ENCODE data around the gene CADM2. TPM values are rescaled to one million over a fixed set of nuclear protein-coding genes. Genes with fewer than 3 reads are reported as not detected.

The CADM2 gene
- total and polyA plus RNA-seq, 2 donors (not counting 3 experiments of a cell fraction or from before 2014, with no cell fraction given), result not detected

DNA sequence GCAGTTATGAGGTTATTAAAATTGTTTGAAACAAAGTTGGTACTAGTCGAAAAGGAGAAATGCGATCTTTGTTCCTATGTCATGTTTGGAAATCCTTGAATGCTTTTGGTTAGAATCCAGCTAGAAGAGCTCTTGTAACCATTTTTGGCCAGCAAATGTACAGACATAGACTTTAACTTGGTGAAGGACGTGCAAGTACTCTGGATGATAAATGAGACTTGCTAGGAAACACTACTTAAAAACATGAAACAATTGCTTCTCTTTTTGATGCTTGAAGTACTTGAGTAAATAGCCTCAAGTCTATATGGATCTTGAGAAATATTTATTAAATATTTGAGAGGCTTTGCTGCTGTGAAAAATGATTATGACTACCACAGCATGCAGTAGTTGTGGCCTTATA, 95.8 kb downstream of the CADM2 start:
- Histone ChIP-seq H3K9me3 (replicated peaks; ENCODE audit: control insufficient read depth, insufficient read depth, low read length) (no peaks in the 10 kb centered on the region), H2AFZ (ENCODE audit: low read depth, low read length) (no peak overlapping the region), H4K20me1 (replicated peaks; ENCODE audit: control insufficient read depth, extremely low read depth, insufficient read depth, low read length) (no peaks in the 10 kb centered on the region), H3K27me3 (ENCODE audit: control insufficient read depth in 2 of 2, insufficient read depth in 2 of 2, low read length in 2 of 2) (no peaks in the 10 kb centered on the region), H3K9me1 (replicated peaks; ENCODE audit: control insufficient read depth, extremely low read depth, insufficient read depth, low read length) (no peaks in the 10 kb centered on the region), H3K79me2 (ENCODE audit: control insufficient read depth, insufficient read depth, low read length) (no peaks in the 10 kb centered on the region), H3K9ac (replicated peaks; ENCODE audit: extremely low read depth, insufficient read depth, low read length) (no peak overlapping the region), H3K36me3 (ENCODE audit: control insufficient read depth in 2 of 2, extremely low read depth in 1 of 2, insufficient read depth in 2 of 2, low read length in 2 of 2) (no peaks in the 10 kb centered on the region), H3K4me2 (ENCODE audit: insufficient read depth, low read length) (no peak overlapping the region), H3K4me1 (ENCODE audit: control insufficient read depth, extremely low read depth, insufficient read depth, low read length) (no peaks in the 10 kb centered on the region), H3K27ac (ENCODE audit: insufficient read depth, low read depth, low read length) (no peak overlapping the region), H3K4me3 (replicated peaks in 1 of 3; ENCODE audit: insufficient read depth in 1 of 3, low read depth in 1 of 3, low read length in 3 of 3) (no peak overlapping the region)
- intact Hi-C loops (cut with micrococcal nuclease), result no loop called here
- DNase-seq (ENCODE audit: low read depth, low spot score), result no peak
- no TSS peak for BruUV-seq (replicated peaks)
- CTCF ChIA-PET, result no interaction called here
- POLR2A ChIA-PET, result no interaction called here
- dilution Hi-C loops (cut with MboI; ENCODE audit: extremely low pct_ligation_motif_present, low sequenced_read_pairs), result no loop called here
- TF ChIP-seq GATA2 (IDR thresholded peaks at IDR 0.05; ENCODE audit: insufficient read depth, insufficient read length, low read depth, low read length), result no peak
- TF ChIP-seq, protein P1, sequence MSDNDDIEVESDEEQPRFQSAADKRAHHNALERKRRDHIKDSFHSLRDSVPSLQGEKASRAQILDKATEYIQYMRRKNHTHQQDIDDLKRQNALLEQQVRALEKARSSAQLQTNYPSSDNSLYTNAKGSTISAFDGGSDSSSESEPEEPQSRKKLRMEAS (IDR thresholded peaks at IDR 0.05; ENCODE audit: insufficient read depth, insufficient read length), result no peak
- no peak for TF ChIP-seq EZH2 (IDR thresholded peaks at IDR 0.05; ENCODE audit: borderline replicate concordance, low read depth, low read length, severe bottlenecking)
- no peak for TF ChIP-seq CTCF (IDR thresholded peaks at IDR 0.05; ENCODE audit: extremely low read depth in 1 of 2, insufficient read depth in 1 of 2, low read depth in 1 of 2, low read length in 2 of 2)
- TF ChIP-seq JUN (IDR thresholded peaks at IDR 0.05; ENCODE audit: borderline replicate concordance, insufficient read depth, insufficient read length, low read depth), result no peak
- TF ChIP-seq FOS (IDR thresholded peaks at IDR 0.05; ENCODE audit: borderline replicate concordance, insufficient read depth, low read length), result no peak
- TF ChIP-seq POLR2AphosphoS5 (IDR thresholded peaks at IDR 0.05; ENCODE audit: insufficient read depth, low read depth, low read length), result no peak
- no peak for TF ChIP-seq POLR2A (IDR thresholded peaks at IDR 0.05; ENCODE audit: low read depth, low read length)
- no peak for TF ChIP-seq MYC (IDR thresholded peaks at IDR 0.05; ENCODE audit: low read depth, low read length)
- FAIRE-seq, result no peak
